PC-3 (cell line): Measurements from ENCODE around the gene FUT2.

Experiments used
- EZH2 ChIP-seq: fragments of 300-600 bp; sonication (generic); IDR thresholded peaks from one replicate; pipeline ENCODE4 v1.6.1; 2017; ENCODE audit warnings: antibody characterized with exemption, mild to moderate bottlenecking, low read length; ENCODE audit not compliant: unreplicated experiment
- EZH2phosphoT487 ChIP-seq: fragments of 300-600 bp; sonication (generic); IDR thresholded peaks from 2 replicates; pipeline ENCODE4 v1.6.1; 2018; ENCODE audit warnings: mild to moderate bottlenecking, antibody characterized with exemption, low read length, borderline replicate concordance
- TF ChIP-seq, protein P1 (sequence below): fragments of 300-600 bp; sonication (generic); conservative IDR thresholded peaks from 2 replicates; pipeline ENCODE4 v1.5.1; 2017; ENCODE audit warnings: antibody characterized with exemption, low read depth, mild to moderate bottlenecking, low read length

DNA sequence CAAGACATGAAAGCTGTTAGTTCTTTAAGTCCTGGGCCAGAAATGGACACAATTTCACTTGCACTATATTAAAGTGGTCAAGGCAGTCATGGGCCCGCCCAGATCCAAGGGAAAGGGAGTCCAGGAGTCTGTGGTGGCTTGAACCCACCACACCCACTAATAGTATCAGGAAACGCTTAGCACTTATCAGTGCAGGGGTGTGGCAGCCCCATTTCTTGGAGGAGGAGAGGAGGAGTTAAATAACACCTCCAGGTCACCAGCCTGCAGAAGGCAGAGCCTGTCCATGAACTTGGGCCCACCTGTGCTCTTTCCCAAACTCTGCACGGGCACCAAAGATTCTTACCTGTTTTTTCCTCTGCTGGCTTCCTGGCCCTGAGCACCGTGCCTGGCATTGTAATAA lies 17.6 kb upstream of the FUT2 start:
- TF ChIP-seq, protein P1, sequence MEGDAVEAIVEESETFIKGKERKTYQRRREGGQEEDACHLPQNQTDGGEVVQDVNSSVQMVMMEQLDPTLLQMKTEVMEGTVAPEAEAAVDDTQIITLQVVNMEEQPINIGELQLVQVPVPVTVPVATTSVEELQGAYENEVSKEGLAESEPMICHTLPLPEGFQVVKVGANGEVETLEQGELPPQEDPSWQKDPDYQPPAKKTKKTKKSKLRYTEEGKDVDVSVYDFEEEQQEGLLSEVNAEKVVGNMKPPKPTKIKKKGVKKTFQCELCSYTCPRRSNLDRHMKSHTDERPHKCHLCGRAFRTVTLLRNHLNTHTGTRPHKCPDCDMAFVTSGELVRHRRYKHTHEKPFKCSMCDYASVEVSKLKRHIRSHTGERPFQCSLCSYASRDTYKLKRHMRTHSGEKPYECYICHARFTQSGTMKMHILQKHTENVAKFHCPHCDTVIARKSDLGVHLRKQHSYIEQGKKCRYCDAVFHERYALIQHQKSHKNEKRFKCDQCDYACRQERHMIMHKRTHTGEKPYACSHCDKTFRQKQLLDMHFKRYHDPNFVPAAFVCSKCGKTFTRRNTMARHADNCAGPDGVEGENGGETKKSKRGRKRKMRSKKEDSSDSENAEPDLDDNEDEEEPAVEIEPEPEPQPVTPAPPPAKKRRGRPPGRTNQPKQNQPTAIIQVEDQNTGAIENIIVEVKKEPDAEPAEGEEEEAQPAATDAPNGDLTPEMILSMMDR = no peak
- no peak for TF ChIP-seq EZH2
- TF ChIP-seq EZH2phosphoT487 = no peak
